Thyroid gland (tissue), 4 donors: Measurements from ENCODE around the gene IDH3G.

ENCODE experiments used
- POLR2A ChIP-seq, 2 donors: fragments of 450-650 bp; IDR thresholded peaks; one replicate each; pipeline ENCODE4 v1.6.1; 2017; ENCODE audit warnings: antibody characterized with exemption in 2 of 2, mild to moderate bottlenecking in 2 of 2, moderate library complexity in 1 of 2
- TF ChIP-seq, protein P1 (sequence below), 6 experiments: fragments of 200-600 bp in 3 of 6; fragments of 450-650 bp in 3 of 6; sonication (generic) in 3 of 6; IDR thresholded peaks; one replicate each; pipeline ENCODE4 v1.5.1; 2016 to 2019; ENCODE audit warnings: antibody characterized with exemption in 6 of 6, mild to moderate bottlenecking in 2 of 6, inconsistent platforms in 1 of 6, moderate library complexity in 1 of 6

GRCh38 chrX:153806999-153807575 is 12.9 kb upstream of the IDH3G start:
- no peak for TF ChIP-seq POLR2A (IDR thresholded peaks at IDR 0.05)
- TF ChIP-seq, protein P1, sequence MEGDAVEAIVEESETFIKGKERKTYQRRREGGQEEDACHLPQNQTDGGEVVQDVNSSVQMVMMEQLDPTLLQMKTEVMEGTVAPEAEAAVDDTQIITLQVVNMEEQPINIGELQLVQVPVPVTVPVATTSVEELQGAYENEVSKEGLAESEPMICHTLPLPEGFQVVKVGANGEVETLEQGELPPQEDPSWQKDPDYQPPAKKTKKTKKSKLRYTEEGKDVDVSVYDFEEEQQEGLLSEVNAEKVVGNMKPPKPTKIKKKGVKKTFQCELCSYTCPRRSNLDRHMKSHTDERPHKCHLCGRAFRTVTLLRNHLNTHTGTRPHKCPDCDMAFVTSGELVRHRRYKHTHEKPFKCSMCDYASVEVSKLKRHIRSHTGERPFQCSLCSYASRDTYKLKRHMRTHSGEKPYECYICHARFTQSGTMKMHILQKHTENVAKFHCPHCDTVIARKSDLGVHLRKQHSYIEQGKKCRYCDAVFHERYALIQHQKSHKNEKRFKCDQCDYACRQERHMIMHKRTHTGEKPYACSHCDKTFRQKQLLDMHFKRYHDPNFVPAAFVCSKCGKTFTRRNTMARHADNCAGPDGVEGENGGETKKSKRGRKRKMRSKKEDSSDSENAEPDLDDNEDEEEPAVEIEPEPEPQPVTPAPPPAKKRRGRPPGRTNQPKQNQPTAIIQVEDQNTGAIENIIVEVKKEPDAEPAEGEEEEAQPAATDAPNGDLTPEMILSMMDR (IDR thresholded peaks at IDR 0.05): no peak
